A673 (cell line): ENCODE results near the gene BANF1.

Experiments used
- EZH2 ChIP-seq: fragments of 200-600 bp; sonication (generic); IDR thresholded peaks from 2 replicates; pipeline ENCODE4 v1.6.1; 2017; ENCODE audit warnings: borderline replicate concordance, low read depth, mild to moderate bottlenecking, mixed read lengths, antibody characterized with exemption, low read length; ENCODE audit not compliant: poor library complexity, severe bottlenecking
- TF ChIP-seq, protein P1 (sequence below): fragments of 300-800, 200-600 bp; sonication (generic); conservative IDR thresholded peaks from 2 replicates; pipeline ENCODE4 v1.5.1; 2017; ENCODE audit warnings: low read depth, mild to moderate bottlenecking, antibody characterized with exemption, low read length, moderate library complexity, mixed read lengths

DNA sequence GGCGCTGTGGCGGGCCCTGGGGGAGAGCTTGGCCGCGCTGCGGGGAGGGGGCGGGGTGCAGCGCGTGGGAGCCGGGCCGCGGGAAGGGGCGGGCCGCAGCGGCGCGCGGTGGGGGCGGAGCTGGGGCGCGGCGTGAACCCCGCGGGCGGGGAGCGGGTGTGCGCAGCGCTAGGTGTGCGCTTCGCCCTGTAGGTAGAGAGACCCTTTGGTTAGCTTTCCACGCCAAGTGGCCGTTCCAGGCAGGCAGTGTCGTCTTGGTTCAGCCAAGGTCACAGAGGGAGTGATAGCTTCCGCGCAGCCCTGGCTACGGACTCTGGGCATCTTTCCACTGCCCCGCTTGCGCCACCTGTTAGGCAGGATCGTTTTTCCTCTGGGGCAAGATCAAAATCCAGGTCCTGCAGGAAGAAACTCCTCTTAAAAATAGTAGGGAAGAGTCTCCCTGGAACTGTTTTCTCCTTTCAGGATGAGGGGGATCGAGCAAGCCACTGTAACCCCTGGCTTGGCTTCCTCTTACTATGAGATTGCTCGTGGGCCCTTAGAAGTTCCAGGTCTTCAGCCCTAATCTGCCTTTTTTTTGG lies 434 bp downstream of the BANF1 start:
- TF ChIP-seq, protein P1, sequence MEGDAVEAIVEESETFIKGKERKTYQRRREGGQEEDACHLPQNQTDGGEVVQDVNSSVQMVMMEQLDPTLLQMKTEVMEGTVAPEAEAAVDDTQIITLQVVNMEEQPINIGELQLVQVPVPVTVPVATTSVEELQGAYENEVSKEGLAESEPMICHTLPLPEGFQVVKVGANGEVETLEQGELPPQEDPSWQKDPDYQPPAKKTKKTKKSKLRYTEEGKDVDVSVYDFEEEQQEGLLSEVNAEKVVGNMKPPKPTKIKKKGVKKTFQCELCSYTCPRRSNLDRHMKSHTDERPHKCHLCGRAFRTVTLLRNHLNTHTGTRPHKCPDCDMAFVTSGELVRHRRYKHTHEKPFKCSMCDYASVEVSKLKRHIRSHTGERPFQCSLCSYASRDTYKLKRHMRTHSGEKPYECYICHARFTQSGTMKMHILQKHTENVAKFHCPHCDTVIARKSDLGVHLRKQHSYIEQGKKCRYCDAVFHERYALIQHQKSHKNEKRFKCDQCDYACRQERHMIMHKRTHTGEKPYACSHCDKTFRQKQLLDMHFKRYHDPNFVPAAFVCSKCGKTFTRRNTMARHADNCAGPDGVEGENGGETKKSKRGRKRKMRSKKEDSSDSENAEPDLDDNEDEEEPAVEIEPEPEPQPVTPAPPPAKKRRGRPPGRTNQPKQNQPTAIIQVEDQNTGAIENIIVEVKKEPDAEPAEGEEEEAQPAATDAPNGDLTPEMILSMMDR, result no peak
- no peak for TF ChIP-seq EZH2
